ENCODE results near the gene CENPC. TPM values are rescaled to one million over a fixed set of nuclear protein-coding genes. Genes with fewer than 3 reads are reported as not detected.
A peak's percentile ranks its signal among the peaks of the same experiment; 100 is the strongest.

Gene CENPC
- total and polyA plus RNA-seq, 2 donors (not counting 1 experiment from before 2014, with no cell fraction given) = 7.6 to 15.4 TPM

GRCh38 chr4:67438975-67439374 lies 106.3 kb downstream of the CENPC start:
- no peak overlapping the region for H3K4me2 ChIP-seq (ENCODE audit: extremely low read depth, insufficient read depth, low read length)
- TF ChIP-seq EZH2 (IDR thresholded peaks at IDR 0.05; ENCODE audit: low read length, missing control alignments) (no peak), CTCF (conservative IDR thresholded peaks at IDR 0.05 in 1 of 2, IDR thresholded peaks at IDR 0.05 in 1 of 2; ENCODE audit: low read depth in 1 of 2, low read length in 2 of 2) (no peak)

GRCh38 chr4:67437974-67438713 lies 107.2 kb downstream of the CENPC start:
- Histone ChIP-seq H2AFZ (ENCODE audit: low read length) (no peak overlapping the region), H3K9me3 (ENCODE audit: control insufficient read depth, insufficient read depth, low read depth, low read length) (no peaks in the 10 kb centered on the region), H3K79me2 (ENCODE audit: control insufficient read depth, insufficient read depth, low read length) (no peaks in the 10 kb centered on the region), H3K36me3 (ENCODE audit: control insufficient read depth, insufficient read depth, low read length) (no peaks in the 10 kb centered on the region), H4K20me1 (ENCODE audit: control insufficient read depth, extremely low read depth, insufficient read depth, low read length) (no peaks in the 10 kb centered on the region), H3K9ac (ENCODE audit: insufficient read depth, low read length) (no peak overlapping the region), H3K27me3 (ENCODE audit: control insufficient read depth, insufficient read depth, low read length) (no peaks in the 10 kb centered on the region), H3K4me2 (ENCODE audit: extremely low read depth, insufficient read depth, low read length) (no peak overlapping the region), H3K4me1 (ENCODE audit: control insufficient read depth, extremely low read depth, insufficient read depth, low read length) (no peaks in the 10 kb centered on the region), H3K4me3 (replicated peaks in 1 of 4; ENCODE audit: control extremely low read depth in 1 of 4, insufficient read depth in 1 of 4, low read depth in 3 of 4, low read length in 4 of 4) (no peak overlapping the region), H3K27ac (ENCODE audit: insufficient read depth, low read length) (no peak overlapping the region)
- DNase-seq (ENCODE audit: low read depth in 2 of 2) = peak; percentile 53 to 76
- no peak for TF ChIP-seq EZH2 (IDR thresholded peaks at IDR 0.05; ENCODE audit: low read length, missing control alignments)

More at GRCh38 chr4:67438975-67439374, 106.3 kb downstream of the CENPC start:
- H3K27me3 ChIP-seq (ENCODE audit: control insufficient read depth, insufficient read depth, low read length) = no peaks in the 10 kb centered on the region
- no peaks in the 10 kb centered on the region for H3K4me1 ChIP-seq (ENCODE audit: control insufficient read depth, extremely low read depth, insufficient read depth, low read length)
- H3K36me3 ChIP-seq (ENCODE audit: control insufficient read depth, insufficient read depth, low read length) = no peaks in the 10 kb centered on the region
- no peak overlapping the region for H3K27ac ChIP-seq (ENCODE audit: insufficient read depth, low read length)
- H2AFZ ChIP-seq (ENCODE audit: low read length) = no peak overlapping the region
- H3K79me2 ChIP-seq (ENCODE audit: control insufficient read depth, insufficient read depth, low read length) = no peaks in the 10 kb centered on the region
- DNase-seq (ENCODE audit: low read depth in 2 of 2) = no peak
- no peak overlapping the region for H3K9ac ChIP-seq (ENCODE audit: insufficient read depth, low read length)
- H3K4me3 ChIP-seq (replicated peaks in 1 of 4; ENCODE audit: control extremely low read depth in 1 of 4, insufficient read depth in 1 of 4, low read depth in 3 of 4, low read length in 4 of 4) = no peak overlapping the region
- no peaks in the 10 kb centered on the region for H4K20me1 ChIP-seq (ENCODE audit: control insufficient read depth, extremely low read depth, insufficient read depth, low read length)
- no peaks in the 10 kb centered on the region for H3K9me3 ChIP-seq (ENCODE audit: control insufficient read depth, insufficient read depth, low read depth, low read length)

GRCh38 chr4:67436742-67437141 lies 108.6 kb downstream of the CENPC start:
- Histone ChIP-seq H3K9ac (ENCODE audit: insufficient read depth, low read length) (no peak overlapping the region), H3K4me3 (replicated peaks in 1 of 4; ENCODE audit: control extremely low read depth in 1 of 4, insufficient read depth in 1 of 4, low read depth in 3 of 4, low read length in 4 of 4) (no peak overlapping the region), H3K9me3 (ENCODE audit: control insufficient read depth, insufficient read depth, low read depth, low read length) (no peaks in the 10 kb centered on the region), H3K4me2 (ENCODE audit: extremely low read depth, insufficient read depth, low read length) (no peak overlapping the region), H4K20me1 (ENCODE audit: control insufficient read depth, extremely low read depth, insufficient read depth, low read length) (no peaks in the 10 kb centered on the region), H3K4me1 (ENCODE audit: control insufficient read depth, extremely low read depth, insufficient read depth, low read length) (no peaks in the 10 kb centered on the region), H3K79me2 (ENCODE audit: control insufficient read depth, insufficient read depth, low read length) (no peaks in the 10 kb centered on the region), H2AFZ (ENCODE audit: low read length) (no peak overlapping the region), H3K36me3 (ENCODE audit: control insufficient read depth, insufficient read depth, low read length) (no peaks in the 10 kb centered on the region), H3K27me3 (ENCODE audit: control insufficient read depth, insufficient read depth, low read length) (no peaks in the 10 kb centered on the region), H3K27ac (ENCODE audit: insufficient read depth, low read length) (no peak overlapping the region)
- peak in 1 of 2 donors; percentile 30 for DNase-seq (ENCODE audit: low read depth in 2 of 2)
- no peak for TF ChIP-seq CTCF (conservative IDR thresholded peaks at IDR 0.05 in 1 of 2, IDR thresholded peaks at IDR 0.05 in 1 of 2; ENCODE audit: low read depth in 1 of 2, low read length in 2 of 2)
- no peak for TF ChIP-seq EZH2 (IDR thresholded peaks at IDR 0.05; ENCODE audit: low read length, missing control alignments)

All from fibroblast of lung (primary cell).